Measurements from ENCODE around the gene CDC25B. TPM values are rescaled to one million over a fixed set of nuclear protein-coding genes. Genes with fewer than 3 reads are reported as not detected.
A peak's percentile ranks its signal among the peaks of the same experiment; 100 is the strongest.

CDC25B gene
- total and polyA plus RNA-seq, 10 of the 15 experiments (the other 5 are each of a cell fraction or from before 2014, with no cell fraction given) = 4.6 to 58.8 (median 24.6) TPM

DNA sequence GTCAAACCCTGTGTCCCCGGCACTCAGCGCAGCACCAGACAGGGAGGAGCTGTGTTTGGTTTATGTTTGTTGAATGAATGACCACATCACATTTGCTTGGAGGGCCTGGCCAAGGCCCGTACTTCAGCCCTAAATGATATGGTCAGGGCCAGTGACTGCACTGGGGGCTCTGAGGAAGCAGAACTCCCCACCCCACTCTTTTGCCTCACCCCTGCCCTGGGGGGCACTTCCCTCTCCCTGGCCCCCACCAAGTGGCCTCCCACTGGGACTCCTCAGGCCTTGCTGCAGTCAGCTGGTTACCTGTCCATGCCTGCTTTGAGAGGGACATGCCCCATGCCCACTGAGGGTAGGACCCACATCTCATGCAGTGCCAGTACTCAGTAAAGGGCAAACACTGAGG is 31.5 kb upstream of the CDC25B start (continued):
- TF ChIP-seq, protein P1, sequence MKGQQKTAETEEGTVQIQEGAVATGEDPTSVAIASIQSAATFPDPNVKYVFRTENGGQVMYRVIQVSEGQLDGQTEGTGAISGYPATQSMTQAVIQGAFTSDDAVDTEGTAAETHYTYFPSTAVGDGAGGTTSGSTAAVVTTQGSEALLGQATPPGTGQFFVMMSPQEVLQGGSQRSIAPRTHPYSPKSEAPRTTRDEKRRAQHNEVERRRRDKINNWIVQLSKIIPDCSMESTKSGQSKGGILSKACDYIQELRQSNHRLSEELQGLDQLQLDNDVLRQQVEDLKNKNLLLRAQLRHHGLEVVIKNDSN (IDR thresholded peaks at IDR 0.05; ENCODE audit: borderline replicate concordance, extremely low read length, insufficient read depth, low read depth, low read length) = no peak

DNA sequence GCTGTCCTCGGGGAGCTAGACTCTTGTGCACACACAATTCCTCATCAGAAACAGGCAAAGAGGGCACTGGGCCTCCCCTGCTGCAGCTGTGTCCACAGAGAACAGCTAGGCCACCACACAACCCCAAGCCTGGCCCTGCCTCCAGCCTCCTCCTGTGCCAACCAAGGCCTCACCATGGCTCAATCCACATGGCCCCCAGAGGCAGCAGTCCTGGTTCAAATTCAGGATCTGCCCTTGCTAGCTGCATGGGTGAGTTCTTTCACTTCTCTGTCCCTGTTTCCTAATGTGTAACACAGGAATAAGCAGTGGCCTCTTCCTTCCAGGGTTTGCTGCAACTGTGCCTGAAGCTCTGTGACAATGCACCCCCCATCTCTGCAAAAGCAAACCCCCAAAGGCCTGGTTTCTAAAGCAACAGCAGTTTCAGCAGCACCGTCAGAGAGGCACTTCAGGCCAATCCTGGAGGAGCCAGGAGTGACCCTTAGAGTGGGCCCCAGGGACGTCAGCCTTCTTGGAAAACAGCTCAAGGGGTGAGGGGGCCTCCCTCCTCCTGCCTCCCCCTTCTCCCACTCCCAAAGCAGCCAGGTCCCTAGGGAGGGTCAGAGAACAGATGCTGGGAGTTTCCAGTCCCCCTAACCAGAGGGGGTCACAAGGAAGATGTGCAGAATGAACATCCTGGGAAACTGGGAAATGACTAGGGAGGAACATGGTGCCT is 30.8 kb upstream of the CDC25B start:
- ATAC-seq (no peak), DNase-seq (ENCODE audit: low read depth, low spot score) (no peak), FAIRE-seq (no peak)
- in situ Hi-C loops (cut with MboI) = no loop called here
- Histone ChIP-seq H3K79me2 (ENCODE audit: control insufficient read depth, insufficient read depth, low read length) (peaks cover 14% of the 10 kb centered on the region), H3K9me3 (replicated peaks; ENCODE audit: control insufficient read depth, insufficient read depth, low read length) (no peaks in the 10 kb centered on the region), H3K4me3 (no peak overlapping the region), H4K20me1 (ENCODE audit: control insufficient read depth, insufficient read depth) (no peaks in the 10 kb centered on the region), H3K27me3 (replicated peaks in 1 of 2; ENCODE audit: control insufficient read depth in 2 of 2, insufficient read depth in 2 of 2, low read length in 1 of 2) (no peaks in the 10 kb centered on the region), H3K4me2 (ENCODE audit: control insufficient read depth, insufficient read depth) (peak overlapping the region; percentile 36), H3K4me1 (ENCODE audit: control insufficient read depth, insufficient read depth, low read length) (peaks cover 29% of the 10 kb centered on the region), H3K27ac (ENCODE audit: control insufficient read depth, insufficient read depth) (peak overlapping the region; percentile 20; the same call in 1 of the 2 replicates), H3K36me3 (ENCODE audit: control insufficient read depth in 2 of 2, insufficient read depth in 2 of 2, low read length in 1 of 2) (no peaks in the 10 kb centered on the region; a peak in 1 of 4 replicates), H2AFZ (ENCODE audit: control insufficient read depth, low read depth, low read length) (no peak overlapping the region), H3K9ac (ENCODE audit: control insufficient read depth, insufficient read depth, low read length) (peak overlapping the region; percentile 37; the same call in 1 of the 2 replicates)
- TSS peak; percentile 52 for BruUV-seq (replicated peaks)
- ChIA-PET RAD21 (ENCODE audit: unreplicated experiment) (interaction anchor here (0.5 to 1.4 kb wide), 2 partner anchors 55 to 262 kb away, joined by 3 to 4 read pairs; partner anchors contain the start of gene AP5S1), CTCF (interaction anchor here (0.7 to 5.7 kb wide), 3 partner anchors 12 to 90 kb away, joined by 3 to 52 read pairs (median 5); no protein-coding TSS in a partner anchor), SMC1A (ENCODE audit: uncharacterized antibody, unreplicated experiment) (interaction anchor here (0.7 kb wide), 1 partner anchor 80 kb away, joined by 3 read pairs; no protein-coding TSS in a partner anchor), POLR2A (interaction anchor here (0.5 to 1.6 kb wide), 3 partner anchors 12 to 103 kb away, joined by 3 to 5 read pairs (median 3); no protein-coding TSS in a partner anchor)
- 55% methylated on average over 3 of the region's 3 CpGs for WGBS (ENCODE audit: insufficient coverage, insufficient replicate concordance, low lambda C conversion rate, missing lambda C conversion rate)
- intact Hi-C loops (cut with micrococcal nuclease; ENCODE audit: unreplicated experiment) = loop anchor here (5.0 kb wide), 2 partner anchors 48 to 88 kb away; no protein-coding TSS in a partner anchor
- no peak for TF ChIP-seq TCF7 (IDR thresholded peaks at IDR 0.05; ENCODE audit: borderline replicate concordance)
- TF ChIP-seq FOXM1 (IDR thresholded peaks at IDR 0.05; ENCODE audit: low read depth, low read length) = no peak
- TF ChIP-seq, protein P2, sequence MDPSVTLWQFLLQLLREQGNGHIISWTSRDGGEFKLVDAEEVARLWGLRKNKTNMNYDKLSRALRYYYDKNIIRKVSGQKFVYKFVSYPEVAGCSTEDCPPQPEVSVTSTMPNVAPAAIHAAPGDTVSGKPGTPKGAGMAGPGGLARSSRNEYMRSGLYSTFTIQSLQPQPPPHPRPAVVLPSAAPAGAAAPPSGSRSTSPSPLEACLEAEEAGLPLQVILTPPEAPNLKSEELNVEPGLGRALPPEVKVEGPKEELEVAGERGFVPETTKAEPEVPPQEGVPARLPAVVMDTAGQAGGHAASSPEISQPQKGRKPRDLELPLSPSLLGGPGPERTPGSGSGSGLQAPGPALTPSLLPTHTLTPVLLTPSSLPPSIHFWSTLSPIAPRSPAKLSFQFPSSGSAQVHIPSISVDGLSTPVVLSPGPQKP (IDR thresholded peaks at IDR 0.05; ENCODE audit: low read depth, low read length) = no peak
- TF ChIP-seq, protein P3, sequence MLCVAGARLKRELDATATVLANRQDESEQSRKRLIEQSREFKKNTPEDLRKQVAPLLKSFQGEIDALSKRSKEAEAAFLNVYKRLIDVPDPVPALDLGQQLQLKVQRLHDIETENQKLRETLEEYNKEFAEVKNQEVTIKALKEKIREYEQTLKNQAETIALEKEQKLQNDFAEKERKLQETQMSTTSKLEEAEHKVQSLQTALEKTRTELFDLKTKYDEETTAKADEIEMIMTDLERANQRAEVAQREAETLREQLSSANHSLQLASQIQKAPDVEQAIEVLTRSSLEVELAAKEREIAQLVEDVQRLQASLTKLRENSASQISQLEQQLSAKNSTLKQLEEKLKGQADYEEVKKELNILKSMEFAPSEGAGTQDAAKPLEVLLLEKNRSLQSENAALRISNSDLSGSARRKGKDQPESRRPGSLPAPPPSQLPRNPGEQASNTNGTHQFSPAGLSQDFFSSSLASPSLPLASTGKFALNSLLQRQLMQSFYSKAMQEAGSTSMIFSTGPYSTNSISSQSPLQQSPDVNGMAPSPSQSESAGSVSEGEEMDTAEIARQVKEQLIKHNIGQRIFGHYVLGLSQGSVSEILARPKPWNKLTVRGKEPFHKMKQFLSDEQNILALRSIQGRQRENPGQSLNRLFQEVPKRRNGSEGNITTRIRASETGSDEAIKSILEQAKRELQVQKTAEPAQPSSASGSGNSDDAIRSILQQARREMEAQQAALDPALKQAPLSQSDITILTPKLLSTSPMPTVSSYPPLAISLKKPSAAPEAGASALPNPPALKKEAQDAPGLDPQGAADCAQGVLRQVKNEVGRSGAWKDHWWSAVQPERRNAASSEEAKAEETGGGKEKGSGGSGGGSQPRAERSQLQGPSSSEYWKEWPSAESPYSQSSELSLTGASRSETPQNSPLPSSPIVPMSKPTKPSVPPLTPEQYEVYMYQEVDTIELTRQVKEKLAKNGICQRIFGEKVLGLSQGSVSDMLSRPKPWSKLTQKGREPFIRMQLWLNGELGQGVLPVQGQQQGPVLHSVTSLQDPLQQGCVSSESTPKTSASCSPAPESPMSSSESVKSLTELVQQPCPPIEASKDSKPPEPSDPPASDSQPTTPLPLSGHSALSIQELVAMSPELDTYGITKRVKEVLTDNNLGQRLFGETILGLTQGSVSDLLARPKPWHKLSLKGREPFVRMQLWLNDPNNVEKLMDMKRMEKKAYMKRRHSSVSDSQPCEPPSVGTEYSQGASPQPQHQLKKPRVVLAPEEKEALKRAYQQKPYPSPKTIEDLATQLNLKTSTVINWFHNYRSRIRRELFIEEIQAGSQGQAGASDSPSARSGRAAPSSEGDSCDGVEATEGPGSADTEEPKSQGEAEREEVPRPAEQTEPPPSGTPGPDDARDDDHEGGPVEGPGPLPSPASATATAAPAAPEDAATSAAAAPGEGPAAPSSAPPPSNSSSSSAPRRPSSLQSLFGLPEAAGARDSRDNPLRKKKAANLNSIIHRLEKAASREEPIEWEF (IDR thresholded peaks at IDR 0.05; ENCODE audit: insufficient replicate concordance, low read depth, low read length) = no peak
- TF ChIP-seq WRNIP1 (IDR thresholded peaks at IDR 0.05; ENCODE audit: borderline replicate concordance, low read depth, low read length) = no peak
- no peak for TF ChIP-seq NR2C2 (IDR thresholded peaks at IDR 0.05; ENCODE audit: borderline replicate concordance, control insufficient read depth, insufficient read length, low read depth)
- TF ChIP-seq, protein P4, sequence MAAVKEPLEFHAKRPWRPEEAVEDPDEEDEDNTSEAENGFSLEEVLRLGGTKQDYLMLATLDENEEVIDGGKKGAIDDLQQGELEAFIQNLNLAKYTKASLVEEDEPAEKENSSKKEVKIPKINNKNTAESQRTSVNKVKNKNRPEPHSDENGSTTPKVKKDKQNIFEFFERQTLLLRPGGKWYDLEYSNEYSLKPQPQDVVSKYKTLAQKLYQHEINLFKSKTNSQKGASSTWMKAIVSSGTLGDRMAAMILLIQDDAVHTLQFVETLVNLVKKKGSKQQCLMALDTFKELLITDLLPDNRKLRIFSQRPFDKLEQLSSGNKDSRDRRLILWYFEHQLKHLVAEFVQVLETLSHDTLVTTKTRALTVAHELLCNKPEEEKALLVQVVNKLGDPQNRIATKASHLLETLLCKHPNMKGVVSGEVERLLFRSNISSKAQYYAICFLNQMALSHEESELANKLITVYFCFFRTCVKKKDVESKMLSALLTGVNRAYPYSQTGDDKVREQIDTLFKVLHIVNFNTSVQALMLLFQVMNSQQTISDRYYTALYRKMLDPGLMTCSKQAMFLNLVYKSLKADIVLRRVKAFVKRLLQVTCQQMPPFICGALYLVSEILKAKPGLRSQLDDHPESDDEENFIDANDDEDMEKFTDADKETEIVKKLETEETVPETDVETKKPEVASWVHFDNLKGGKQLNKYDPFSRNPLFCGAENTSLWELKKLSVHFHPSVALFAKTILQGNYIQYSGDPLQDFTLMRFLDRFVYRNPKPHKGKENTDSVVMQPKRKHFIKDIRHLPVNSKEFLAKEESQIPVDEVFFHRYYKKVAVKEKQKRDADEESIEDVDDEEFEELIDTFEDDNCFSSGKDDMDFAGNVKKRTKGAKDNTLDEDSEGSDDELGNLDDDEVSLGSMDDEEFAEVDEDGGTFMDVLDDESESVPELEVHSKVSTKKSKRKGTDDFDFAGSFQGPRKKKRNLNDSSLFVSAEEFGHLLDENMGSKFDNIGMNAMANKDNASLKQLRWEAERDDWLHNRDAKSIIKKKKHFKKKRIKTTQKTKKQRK (IDR thresholded peaks at IDR 0.05; ENCODE audit: low read depth, low read length) = no peak
- TF ChIP-seq CBFB (IDR thresholded peaks at IDR 0.05; ENCODE audit: low read depth) = no peak

All from GM12878 (cell line).